ENCODE results near the gene LRRC30.

LRRC30 gene

GRCh38 chr18:7230626-7231349, at the start of gene LRRC30:
Gene LRRC30 (plus strand): TSS chr18:7231089. CDS start chr18:7231139, 50 bp downstream.
- no peak for TF ChIP-seq CTCF (IDR thresholded peaks at IDR 0.05; ENCODE audit: low read depth, low read length, missing control alignments)
- H3K4me3 ChIP-seq (replicated peaks; ENCODE audit: low read depth, low read length) = no peak within 1 kb of the TSS
- no peak for DNase-seq (ENCODE audit: extremely low read depth, low read depth)

- no peak for TF ChIP-seq CTCF (IDR thresholded peaks at IDR 0.05; ENCODE audit: low read depth, low read length, missing control alignments)
- no peak overlapping the region for H3K4me3 ChIP-seq (replicated peaks; ENCODE audit: low read depth, low read length)
- no peak for DNase-seq (ENCODE audit: extremely low read depth, low read depth)
Measured at GRCh38 chr18:7185701-7186100, 45.2 kb upstream of the LRRC30 start.

DNA sequence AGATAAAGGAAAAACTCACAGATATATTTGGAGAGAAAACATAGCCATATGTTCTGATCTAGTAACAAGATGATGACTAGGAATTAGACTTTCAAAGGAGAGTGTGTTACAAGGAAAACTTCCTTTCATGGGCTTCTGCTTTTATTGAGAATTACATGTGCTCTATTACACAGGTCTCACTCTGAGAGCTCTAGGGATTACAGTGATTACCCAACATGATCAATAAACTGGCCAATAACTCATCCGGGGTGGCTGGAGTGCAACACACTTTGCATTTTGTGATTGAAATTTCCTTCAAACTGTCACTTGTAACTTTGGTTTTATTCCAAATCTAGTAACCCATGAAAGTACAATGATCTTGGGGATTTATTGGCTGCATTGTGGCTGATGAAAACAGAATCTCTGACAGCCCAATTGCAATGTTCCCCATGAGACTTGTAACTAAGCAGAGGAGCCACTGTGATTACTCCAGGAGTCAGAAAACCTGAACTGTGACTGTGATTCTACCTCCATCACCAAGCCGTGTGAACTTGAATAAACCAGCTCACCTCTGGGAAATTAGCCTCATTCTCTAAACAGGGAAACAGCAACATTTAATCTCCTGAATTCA, 40.2 kb upstream of the LRRC30 start:
- H3K4me3 ChIP-seq (replicated peaks; ENCODE audit: low read depth, low read length) = no peak overlapping the region
- DNase-seq (ENCODE audit: extremely low read depth, low read depth) = no peak
- no peak for TF ChIP-seq CTCF (IDR thresholded peaks at IDR 0.05; ENCODE audit: low read depth, low read length, missing control alignments)

DNA sequence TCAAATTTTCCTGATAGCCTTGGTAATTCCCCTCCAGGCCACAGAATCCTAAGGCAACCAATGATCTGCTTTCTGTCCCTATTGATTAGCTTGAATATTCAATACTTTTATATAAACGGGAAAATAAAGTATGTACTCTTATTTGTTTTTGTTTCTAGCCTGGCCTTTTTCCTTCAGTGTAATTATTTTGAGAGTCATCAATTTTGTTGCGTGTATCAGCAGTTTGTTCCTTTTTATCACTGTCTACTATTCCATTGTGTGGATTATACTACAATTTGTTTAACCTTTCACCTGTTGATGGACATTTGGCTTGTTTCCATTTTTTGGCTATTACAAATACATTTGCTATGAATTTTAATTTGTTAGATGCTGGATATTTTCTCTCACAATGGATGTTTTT, 39.2 kb upstream of the LRRC30 start:
- no peak overlapping the region for H3K4me3 ChIP-seq (replicated peaks; ENCODE audit: low read depth, low read length)
- no peak for DNase-seq (ENCODE audit: extremely low read depth, low read depth)
- no peak for TF ChIP-seq CTCF (IDR thresholded peaks at IDR 0.05; ENCODE audit: low read depth, low read length, missing control alignments)

DNA sequence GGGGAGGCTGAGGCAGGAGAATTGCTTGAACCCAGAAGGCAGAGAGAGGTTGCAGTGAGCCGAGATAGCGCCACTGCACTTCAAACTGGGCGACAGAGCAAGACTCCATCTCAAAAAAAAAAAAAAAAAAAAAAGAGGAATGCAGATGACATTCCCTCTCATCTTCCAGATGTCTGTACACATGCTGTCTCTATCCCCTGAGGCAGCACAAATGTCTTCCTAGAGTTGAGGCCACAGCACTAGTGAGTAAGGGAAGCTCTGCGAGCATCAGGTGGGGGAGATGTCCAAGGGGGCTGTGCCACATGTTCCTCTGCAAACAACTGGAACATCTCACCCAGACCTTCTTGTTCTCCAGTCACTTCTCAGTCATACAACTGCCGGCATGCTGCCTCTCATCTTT, 35.6 kb upstream of the LRRC30 start:
- DNase-seq (ENCODE audit: extremely low read depth, low read depth) = no peak
- no peak for TF ChIP-seq CTCF (IDR thresholded peaks at IDR 0.05; ENCODE audit: low read depth, low read length, missing control alignments)
- no peak overlapping the region for H3K4me3 ChIP-seq (replicated peaks; ENCODE audit: low read depth, low read length)

GRCh38 chr18:7196421-7196820, 34.5 kb upstream of the LRRC30 start:
- no peak for TF ChIP-seq CTCF (IDR thresholded peaks at IDR 0.05; ENCODE audit: low read depth, low read length, missing control alignments)
- H3K4me3 ChIP-seq (replicated peaks; ENCODE audit: low read depth, low read length) = no peak overlapping the region
- no peak for DNase-seq (ENCODE audit: extremely low read depth, low read depth)

Data from HFF-Myc (cell line).